Endodermal cell (in vitro differentiated cells): ENCODE results near the gene LRFN4. TPM values are rescaled to one million over a fixed set of nuclear protein-coding genes. Genes with fewer than 3 reads are reported as not detected.
A peak's percentile ranks its signal among the peaks of the same experiment; 100 is the strongest.

Experiments
- DNase-seq: peaks from one replicate; pipeline ENCODE4 v3.0.0-alpha.2; 2017
- H3K27ac ChIP-seq: 2 replicates; pipeline ENCODE4 v1.5.1; 2013; ENCODE audit warnings: mild to moderate bottlenecking, low read depth, low read length, moderate library complexity
- H3K27me3 ChIP-seq: 2 replicates; pipeline ENCODE4 v1.6.1; 2013; ENCODE audit warnings: mild to moderate bottlenecking, low read length, moderate library complexity; ENCODE audit not compliant: insufficient read depth, control insufficient read depth, poor library complexity, severe bottlenecking
- H3K36me3 ChIP-seq: 2 replicates; pipeline ENCODE4 v1.7.0; 2013; ENCODE audit warnings: mild to moderate bottlenecking, low read length, moderate library complexity; ENCODE audit not compliant: control insufficient read depth, insufficient read depth
- H3K4me1 ChIP-seq: one replicate; pipeline ENCODE4 v1.7.0; 2013; ENCODE audit warnings: low read length; ENCODE audit not compliant: control insufficient read depth, insufficient read depth
- H3K4me3 ChIP-seq: 2 replicates; pipeline ENCODE4 v1.5.1; 2013; ENCODE audit warnings: mild to moderate bottlenecking, low read length, moderate library complexity
- H3K9ac ChIP-seq: 2 replicates; pipeline ENCODE4 v1.6.1; 2013; ENCODE audit warnings: mild to moderate bottlenecking, low read length, moderate library complexity; ENCODE audit not compliant: poor library complexity, severe bottlenecking; ENCODE audit errors: extremely low read depth
- H3K9me3 ChIP-seq: 2 replicates; pipeline ENCODE4 v1.6.1; 2013; ENCODE audit warnings: mild to moderate bottlenecking, low read length, moderate library complexity; ENCODE audit not compliant: control insufficient read depth
- H3K27ac Mint-ChIP-seq: 2 replicates; pipeline ENCODE4 v1.8.0; 2020; ENCODE audit warnings: mixed read lengths
- H3K27me3 Mint-ChIP-seq: 2 replicates; pipeline ENCODE4 v1.8.0; 2021; ENCODE audit warnings: mild to moderate bottlenecking, mixed read lengths; ENCODE audit not compliant: insufficient read depth
- H3K36me3 Mint-ChIP-seq: 2 replicates; pipeline ENCODE4 v1.8.0; 2020; ENCODE audit warnings: low read depth, mixed read lengths
- H3K4me1 Mint-ChIP-seq: 2 replicates; pipeline ENCODE4 v1.8.0; 2020; ENCODE audit warnings: mixed read lengths
- H3K4me3 Mint-ChIP-seq: 2 replicates; pipeline ENCODE4 v1.8.0; 2020; ENCODE audit warnings: mild to moderate bottlenecking, moderate library complexity, mixed read lengths
- H3K9me3 Mint-ChIP-seq: 2 replicates; pipeline ENCODE4 v1.8.0; 2020; ENCODE audit warnings: mild to moderate bottlenecking, mixed read lengths
- CTCF ChIP-seq: fragments of 200-600 bp; sonication (generic); conservative IDR thresholded peaks from 2 replicates; pipeline ENCODE4 v1.5.0; 2021; ENCODE audit warnings: antibody characterized with exemption, mild to moderate bottlenecking
- WGBS, 2 experiments: methylation state at CpG; one replicate each; pipeline versions ENCODE4 v1.1.5 to v1.1.7; 2013; ENCODE audit warnings: missing lambda C conversion rate in 2 of 2, mixed read lengths in 1 of 2; ENCODE audit not compliant: insufficient coverage in 1 of 2, insufficient read length in 1 of 2; 5-methylcytosine and 5-hydroxymethylcytosine counted together
- total RNA-seq, 2 donors: library from RNA; stranded (reverse); fragmentation: NEBNext Ultra II Directional in 1 of 2; extraction: Animal tissue kit (Norgen Biotek cat#: 25700) in 1 of 2; gene quantifications; 2 replicates in 1 of 2; 3 replicates in 1 of 2; pipeline ENCODE4 v1.2.1, GENCODE V29; 2021

LRFN4 gene
- total RNA-seq, 2 donors from 2014 or later, result 23.2 to 26.2 TPM

- no peak for TF ChIP-seq CTCF
- H3K9ac ChIP-seq, result no peak overlapping the region
- Mint-ChIP-seq H3K9me3 (no peaks in the 10 kb centered on the region), H3K36me3 (no peaks in the 10 kb centered on the region), H3K27me3 (no peaks in the 10 kb centered on the region), H3K4me3 (no peak overlapping the region), H3K4me1 (peaks cover 19% of the 10 kb centered on the region), H3K27ac (no peak overlapping the region)
- WGBS, 2 experiments, result 75 to 87% methylated on average over 7 to 8 of the region's 8 CpGs
- H3K4me3 ChIP-seq, result no peak overlapping the region
- H3K27me3 ChIP-seq, result no peaks in the 10 kb centered on the region
- peak; percentile 54 for DNase-seq
- H3K36me3 ChIP-seq, result no peaks in the 10 kb centered on the region
- H3K9me3 ChIP-seq, result no peaks in the 10 kb centered on the region
- no peaks in the 10 kb centered on the region for H3K4me1 ChIP-seq
- peak overlapping the region; percentile 8 for H3K27ac ChIP-seq
Observed at GRCh38 chr11:66889960-66890359, 33.1 kb downstream of the LRFN4 start.

GRCh38 chr11:66891851-66892660 is 35.2 kb downstream of the LRFN4 start:
- no peaks in the 10 kb centered on the region for H3K27me3 ChIP-seq
- no peak overlapping the region for H3K4me3 ChIP-seq
- 84 to 85% methylated on average over 4 to 14 of the region's 14 CpGs for WGBS, 2 experiments
- H3K9ac ChIP-seq, result no peak overlapping the region
- no peaks in the 10 kb centered on the region for H3K4me1 ChIP-seq
- Mint-ChIP-seq H3K27ac (peak overlapping the region; percentile 85), H3K36me3 (no peaks in the 10 kb centered on the region), H3K4me3 (no peak overlapping the region), H3K27me3 (no peaks in the 10 kb centered on the region), H3K9me3 (no peaks in the 10 kb centered on the region), H3K4me1 (peaks cover 15% of the 10 kb centered on the region)
- peak; percentile 86 for DNase-seq
- H3K9me3 ChIP-seq, result no peaks in the 10 kb centered on the region
- H3K36me3 ChIP-seq, result no peaks in the 10 kb centered on the region
- TF ChIP-seq CTCF, result no peak
- no peak overlapping the region for H3K27ac ChIP-seq

GRCh38 chr11:66892911-66893310 is 36.0 kb downstream of the LRFN4 start:
- WGBS, 2 experiments, result 62 to 71% methylated on average over 4 to 6 of the region's 6 CpGs
- Mint-ChIP-seq H3K27me3 (no peaks in the 10 kb centered on the region), H3K4me3 (no peak overlapping the region), H3K9me3 (no peaks in the 10 kb centered on the region), H3K36me3 (no peaks in the 10 kb centered on the region), H3K4me1 (peaks cover 15% of the 10 kb centered on the region), H3K27ac (no peak overlapping the region)
- no peaks in the 10 kb centered on the region for H3K9me3 ChIP-seq
- H3K4me1 ChIP-seq, result no peaks in the 10 kb centered on the region
- H3K27ac ChIP-seq, result no peak overlapping the region
- H3K9ac ChIP-seq, result no peak overlapping the region
- H3K4me3 ChIP-seq, result no peak overlapping the region
- H3K36me3 ChIP-seq, result no peaks in the 10 kb centered on the region
- no peak for DNase-seq
- no peaks in the 10 kb centered on the region for H3K27me3 ChIP-seq
- TF ChIP-seq CTCF, result no peak
